Measurements from ENCODE around the gene GLOD5.
A peak's percentile ranks its signal among the peaks of the same experiment; 100 is the strongest.

Gene GLOD5

GRCh38 chrX:48715072-48715471 is 46.5 kb upstream of the GLOD5 start:
- WGBS, 2 donors (ENCODE audit: extremely low coverage in 2 of 2, insufficient read length in 2 of 2, insufficient replicate concordance in 1 of 2) = no CpG with 5 or more reads among the region's 2 CpGs
- H4K91ac ChIP-seq (ENCODE audit: low read depth, low read length, poor library complexity) = no peak overlapping the region
- no peak overlapping the region for H3K23ac ChIP-seq (ENCODE audit: low read depth, low read length, poor library complexity)
- H3K4me1 ChIP-seq (ENCODE audit: control insufficient read depth in 2 of 2, insufficient read depth in 1 of 2, low read depth in 1 of 2, low read length in 2 of 2) = no peaks in the 10 kb centered on the region
- no peaks in the 10 kb centered on the region for H3K9me3 ChIP-seq (replicated peaks in 1 of 2; ENCODE audit: control insufficient read depth in 2 of 2, insufficient read depth in 1 of 2, low read depth in 1 of 2, low read length in 2 of 2)
- no peak overlapping the region for H3K4me2 ChIP-seq (ENCODE audit: insufficient read depth, low read length, poor library complexity, severe bottlenecking)
- no peak overlapping the region for H3K14ac ChIP-seq (ENCODE audit: low read length)
- no peaks in the 10 kb centered on the region for H3K36me3 ChIP-seq (replicated peaks in 1 of 2; ENCODE audit: control insufficient read depth in 2 of 2, insufficient read depth in 2 of 2, low read length in 2 of 2)
- no peak overlapping the region for H2BK5ac ChIP-seq (ENCODE audit: low read length)
- no peak overlapping the region for H2BK15ac ChIP-seq (ENCODE audit: low read length)
- no peak overlapping the region for H2BK12ac ChIP-seq (ENCODE audit: low read length)
- no peak overlapping the region for H3K27ac ChIP-seq (replicated peaks; ENCODE audit: low read length)
- no peaks in the 10 kb centered on the region for H3K79me1 ChIP-seq (ENCODE audit: low read depth, low read length)
- no peak overlapping the region for H3K18ac ChIP-seq (ENCODE audit: low read length)
- H2AFZ ChIP-seq (ENCODE audit: low read length) = no peak overlapping the region
- no peak overlapping the region for H2BK120ac ChIP-seq (ENCODE audit: low read depth, low read length)
- H3K4me3 ChIP-seq (ENCODE audit: low read length in 2 of 2) = no peak overlapping the region
- H3K4ac ChIP-seq (ENCODE audit: low read length) = no peak overlapping the region
- H4K8ac ChIP-seq (ENCODE audit: low read depth, low read length) = no peak overlapping the region
- no peak overlapping the region for H3K9ac ChIP-seq (ENCODE audit: low read depth, low read length, poor library complexity)
- no peak for DNase-seq (ENCODE audit: low spot score)
- no peak overlapping the region for H2AK5ac ChIP-seq (ENCODE audit: low read depth, low read length)
- no peaks in the 10 kb centered on the region for H3K27me3 ChIP-seq (ENCODE audit: control insufficient read depth in 3 of 3, insufficient read depth in 3 of 3, low read depth in 1 of 3, low read length in 3 of 3)

GRCh38 chrX:48715876-48716502 is 45.6 kb upstream of the GLOD5 start:
- Histone ChIP-seq H2AFZ (ENCODE audit: low read length) (no peak overlapping the region), H2BK5ac (ENCODE audit: low read length) (no peak overlapping the region), H3K4me3 (ENCODE audit: low read length in 2 of 2) (no peak overlapping the region), H3K27me3 (ENCODE audit: control insufficient read depth in 3 of 3, insufficient read depth in 3 of 3, low read depth in 1 of 3, low read length in 3 of 3) (no peaks in the 10 kb centered on the region), H4K91ac (ENCODE audit: low read depth, low read length, poor library complexity) (no peak overlapping the region), H3K36me3 (replicated peaks in 1 of 2; ENCODE audit: control insufficient read depth in 2 of 2, insufficient read depth in 2 of 2, low read length in 2 of 2) (no peaks in the 10 kb centered on the region), H2BK15ac (ENCODE audit: low read length) (no peak overlapping the region), H4K8ac (ENCODE audit: low read depth, low read length) (peak overlapping the region; percentile 3), H3K4ac (ENCODE audit: low read length) (no peak overlapping the region), H3K23ac (ENCODE audit: low read depth, low read length, poor library complexity) (no peak overlapping the region), H3K14ac (ENCODE audit: low read length) (no peak overlapping the region), H3K4me2 (ENCODE audit: insufficient read depth, low read length, poor library complexity, severe bottlenecking) (no peak overlapping the region), H3K9me3 (replicated peaks in 1 of 2; ENCODE audit: control insufficient read depth in 2 of 2, insufficient read depth in 1 of 2, low read depth in 1 of 2, low read length in 2 of 2) (no peaks in the 10 kb centered on the region), H2AK5ac (ENCODE audit: low read depth, low read length) (no peak overlapping the region), H3K9ac (ENCODE audit: low read depth, low read length, poor library complexity) (no peak overlapping the region), H3K27ac (replicated peaks; ENCODE audit: low read length) (no peak overlapping the region), H2BK120ac (ENCODE audit: low read depth, low read length) (no peak overlapping the region), H3K4me1 (ENCODE audit: control insufficient read depth in 2 of 2, insufficient read depth in 1 of 2, low read depth in 1 of 2, low read length in 2 of 2) (no peaks in the 10 kb centered on the region), H3K79me1 (ENCODE audit: low read depth, low read length) (no peaks in the 10 kb centered on the region), H2BK12ac (ENCODE audit: low read length) (no peak overlapping the region), H3K18ac (ENCODE audit: low read length) (no peak overlapping the region)
- WGBS, 2 donors (ENCODE audit: extremely low coverage in 2 of 2, insufficient read length in 2 of 2, insufficient replicate concordance in 1 of 2) = no CpG with 5 or more reads among the region's 4 CpGs
- no peak for DNase-seq (ENCODE audit: low spot score)

GRCh38 chrX:48719958-48720357 is 41.6 kb upstream of the GLOD5 start:
- Histone ChIP-seq H3K36me3 (replicated peaks in 1 of 2; ENCODE audit: control insufficient read depth in 2 of 2, insufficient read depth in 2 of 2, low read length in 2 of 2) (no peaks in the 10 kb centered on the region), H3K4me2 (ENCODE audit: insufficient read depth, low read length, poor library complexity, severe bottlenecking) (no peak overlapping the region), H4K91ac (ENCODE audit: low read depth, low read length, poor library complexity) (no peak overlapping the region), H2BK12ac (ENCODE audit: low read length) (no peak overlapping the region), H3K79me1 (ENCODE audit: low read depth, low read length) (no peaks in the 10 kb centered on the region), H3K9ac (ENCODE audit: low read depth, low read length, poor library complexity) (no peak overlapping the region), H2BK120ac (ENCODE audit: low read depth, low read length) (no peak overlapping the region), H3K18ac (ENCODE audit: low read length) (no peak overlapping the region), H2BK15ac (ENCODE audit: low read length) (no peak overlapping the region), H3K9me3 (replicated peaks in 1 of 2; ENCODE audit: control insufficient read depth in 2 of 2, insufficient read depth in 1 of 2, low read depth in 1 of 2, low read length in 2 of 2) (no peaks in the 10 kb centered on the region), H3K27me3 (ENCODE audit: control insufficient read depth in 3 of 3, insufficient read depth in 3 of 3, low read depth in 1 of 3, low read length in 3 of 3) (no peaks in the 10 kb centered on the region), H3K4me3 (ENCODE audit: low read length in 2 of 2) (no peak overlapping the region), H3K4me1 (ENCODE audit: control insufficient read depth in 2 of 2, insufficient read depth in 1 of 2, low read depth in 1 of 2, low read length in 2 of 2) (no peaks in the 10 kb centered on the region), H3K27ac (replicated peaks; ENCODE audit: low read length) (no peak overlapping the region), H3K23ac (ENCODE audit: low read depth, low read length, poor library complexity) (no peak overlapping the region), H2AFZ (ENCODE audit: low read length) (no peak overlapping the region), H4K8ac (ENCODE audit: low read depth, low read length) (no peak overlapping the region), H3K14ac (ENCODE audit: low read length) (no peak overlapping the region), H2AK5ac (ENCODE audit: low read depth, low read length) (no peak overlapping the region), H2BK5ac (ENCODE audit: low read length) (no peak overlapping the region), H3K4ac (ENCODE audit: low read length) (no peak overlapping the region)
- no peak for DNase-seq (ENCODE audit: low spot score)
- WGBS, 2 donors (ENCODE audit: extremely low coverage in 2 of 2, insufficient read length in 2 of 2, insufficient replicate concordance in 1 of 2) = no CpG with 5 or more reads among the region's 2 CpGs

GRCh38 chrX:48720577-48721250 is 40.8 kb upstream of the GLOD5 start:
- no peaks in the 10 kb centered on the region for H3K9me3 ChIP-seq (replicated peaks in 1 of 2; ENCODE audit: control insufficient read depth in 2 of 2, insufficient read depth in 1 of 2, low read depth in 1 of 2, low read length in 2 of 2)
- no peak overlapping the region for H2BK5ac ChIP-seq (ENCODE audit: low read length)
- no peak overlapping the region for H4K8ac ChIP-seq (ENCODE audit: low read depth, low read length)
- H3K4ac ChIP-seq (ENCODE audit: low read length) = no peak overlapping the region
- no peak overlapping the region for H3K4me2 ChIP-seq (ENCODE audit: insufficient read depth, low read length, poor library complexity, severe bottlenecking)
- no peaks in the 10 kb centered on the region for H3K79me1 ChIP-seq (ENCODE audit: low read depth, low read length)
- H2AFZ ChIP-seq (ENCODE audit: low read length) = no peak overlapping the region
- H3K14ac ChIP-seq (ENCODE audit: low read length) = no peak overlapping the region
- H4K91ac ChIP-seq (ENCODE audit: low read depth, low read length, poor library complexity) = no peak overlapping the region
- no peak overlapping the region for H3K23ac ChIP-seq (ENCODE audit: low read depth, low read length, poor library complexity)
- no peaks in the 10 kb centered on the region for H3K4me1 ChIP-seq (ENCODE audit: control insufficient read depth in 2 of 2, insufficient read depth in 1 of 2, low read depth in 1 of 2, low read length in 2 of 2)
- no peak overlapping the region for H3K9ac ChIP-seq (ENCODE audit: low read depth, low read length, poor library complexity)
- H3K36me3 ChIP-seq (replicated peaks in 1 of 2; ENCODE audit: control insufficient read depth in 2 of 2, insufficient read depth in 2 of 2, low read length in 2 of 2) = no peaks in the 10 kb centered on the region
- no CpG with 5 or more reads among the region's 4 CpGs for WGBS, 2 donors (ENCODE audit: extremely low coverage in 2 of 2, insufficient read length in 2 of 2, insufficient replicate concordance in 1 of 2)
- no peak overlapping the region for H3K27ac ChIP-seq (replicated peaks; ENCODE audit: low read length)
- H3K4me3 ChIP-seq (ENCODE audit: low read length in 2 of 2) = no peak overlapping the region
- H3K18ac ChIP-seq (ENCODE audit: low read length) = no peak overlapping the region
- H2AK5ac ChIP-seq (ENCODE audit: low read depth, low read length) = no peak overlapping the region
- H3K27me3 ChIP-seq (ENCODE audit: control insufficient read depth in 3 of 3, insufficient read depth in 3 of 3, low read depth in 1 of 3, low read length in 3 of 3) = no peaks in the 10 kb centered on the region
- no peak overlapping the region for H2BK12ac ChIP-seq (ENCODE audit: low read length)
- no peak for DNase-seq (ENCODE audit: low spot score)
- no peak overlapping the region for H2BK120ac ChIP-seq (ENCODE audit: low read depth, low read length)
- H2BK15ac ChIP-seq (ENCODE audit: low read length) = no peak overlapping the region
